Measurements from ENCODE around the gene BAZ2B.

Gene BAZ2B

GRCh38 chr2:159516241-159516758 is 100.0 kb downstream of the BAZ2B start:
- TF ChIP-seq Cebpa-rat (IDR thresholded peaks at IDR 0.05) = no peak
- peak overlapping the region; percentile 63 for H3K4me2 ChIP-seq
- H3K4me3 ChIP-seq = no peak overlapping the region
- H3K27ac ChIP-seq = no peak overlapping the region
- 0 out of 2 replicates have a peak, but pooled peaks cover 3% of the 10 kb centered on the region for H3K9me3 ChIP-seq
- no peak overlapping the region for H3K9ac ChIP-seq
- H3K27me3 ChIP-seq = no peaks in the 10 kb centered on the region
- H3K36me3 ChIP-seq = no peaks in the 10 kb centered on the region
- peaks cover 11% of the 10 kb centered on the region for H3K4me1 ChIP-seq
- H4K20me1 ChIP-seq = no peaks in the 10 kb centered on the region; the same call in 1 of the 2 replicates

GRCh38 chr2:159515441-159515840 is 100.9 kb downstream of the BAZ2B start:
- TF ChIP-seq Cebpa-rat (IDR thresholded peaks at IDR 0.05) = no peak
- H3K4me2 ChIP-seq = no peak overlapping the region
- H3K27me3 ChIP-seq = no peaks in the 10 kb centered on the region
- H3K4me1 ChIP-seq = peaks cover 11% of the 10 kb centered on the region
- no peak overlapping the region for H3K9ac ChIP-seq
- no peaks in the 10 kb centered on the region for H3K36me3 ChIP-seq
- no peak overlapping the region for H3K4me3 ChIP-seq
- no peak overlapping the region for H3K27ac ChIP-seq
- H3K9me3 ChIP-seq = 0 out of 2 replicates have a peak, but pooled peaks cover 3% of the 10 kb centered on the region
- H4K20me1 ChIP-seq = no peaks in the 10 kb centered on the region; the same call in 1 of the 2 replicates

GRCh38 chr2:159513745-159514144 is 102.6 kb downstream of the BAZ2B start:
- no peaks in the 10 kb centered on the region; the same call in 1 of the 2 replicates for H4K20me1 ChIP-seq
- H3K27ac ChIP-seq = no peak overlapping the region
- H3K36me3 ChIP-seq = no peaks in the 10 kb centered on the region
- H3K9ac ChIP-seq = no peak overlapping the region
- H3K4me3 ChIP-seq = no peak overlapping the region
- peaks cover 11% of the 10 kb centered on the region for H3K4me1 ChIP-seq
- no peaks in the 10 kb centered on the region for H3K27me3 ChIP-seq
- no peak overlapping the region for H3K4me2 ChIP-seq
- TF ChIP-seq Cebpa-rat (IDR thresholded peaks at IDR 0.05) = no peak
- no peaks in the 10 kb centered on the region for H3K9me3 ChIP-seq

- H3K27me3 ChIP-seq = no peaks in the 10 kb centered on the region
- no peaks in the 10 kb centered on the region; the same call in 1 of the 2 replicates for H4K20me1 ChIP-seq
- H3K9me3 ChIP-seq = no peaks in the 10 kb centered on the region
- no peaks in the 10 kb centered on the region for H3K36me3 ChIP-seq
- no peak overlapping the region for H3K27ac ChIP-seq
- no peak overlapping the region for H3K4me2 ChIP-seq
- H3K4me1 ChIP-seq = no peaks in the 10 kb centered on the region; the same call in 1 of the 2 replicates
- H3K4me3 ChIP-seq = no peak overlapping the region
- TF ChIP-seq Cebpa-rat (IDR thresholded peaks at IDR 0.05) = no peak
- H3K9ac ChIP-seq = no peak overlapping the region
Observed at GRCh38 chr2:159508140-159508539, 108.2 kb downstream of the BAZ2B start.

GRCh38 chr2:159506764-159507440 is 109.4 kb downstream of the BAZ2B start:
- H3K27ac ChIP-seq = no peak overlapping the region
- no peaks in the 10 kb centered on the region for H3K36me3 ChIP-seq
- no peak overlapping the region for H3K4me2 ChIP-seq
- TF ChIP-seq Cebpa-rat (IDR thresholded peaks at IDR 0.05) = no peak
- no peaks in the 10 kb centered on the region for H3K27me3 ChIP-seq
- H3K4me3 ChIP-seq = no peak overlapping the region
- H3K9ac ChIP-seq = no peak overlapping the region
- H3K9me3 ChIP-seq = no peaks in the 10 kb centered on the region
- H3K4me1 ChIP-seq = no peaks in the 10 kb centered on the region; the same call in 1 of the 2 replicates
- no peaks in the 10 kb centered on the region; the same call in 1 of the 2 replicates for H4K20me1 ChIP-seq

- Histone ChIP-seq H3K4me1 (no peaks in the 10 kb centered on the region; the same call in 1 of the 2 replicates), H3K27me3 (no peaks in the 10 kb centered on the region), H3K4me3 (no peak overlapping the region), H3K9ac (no peak overlapping the region), H3K27ac (no peak overlapping the region), H4K20me1 (no peaks in the 10 kb centered on the region; the same call in 1 of the 2 replicates), H3K4me2 (no peak overlapping the region), H3K36me3 (no peaks in the 10 kb centered on the region), H3K9me3 (no peaks in the 10 kb centered on the region)
- TF ChIP-seq Cebpa-rat (IDR thresholded peaks at IDR 0.05) = no peak
Observed at GRCh38 chr2:159506202-159506601, 110.1 kb downstream of the BAZ2B start.

- H4K20me1 ChIP-seq = no peaks in the 10 kb centered on the region; the same call in 1 of the 2 replicates
- no peak overlapping the region for H3K27ac ChIP-seq
- peaks cover 5% of the 10 kb centered on the region; the same call in 1 of the 2 replicates for H3K36me3 ChIP-seq
- no peaks in the 10 kb centered on the region; the same call in 1 of the 2 replicates for H3K4me1 ChIP-seq
- H3K9me3 ChIP-seq = peaks cover 6% of the 10 kb centered on the region
- TF ChIP-seq Cebpa-rat (IDR thresholded peaks at IDR 0.05) = no peak
- H3K27me3 ChIP-seq = no peaks in the 10 kb centered on the region
- no peak overlapping the region for H3K9ac ChIP-seq
- no peak overlapping the region for H3K4me2 ChIP-seq
- H3K4me3 ChIP-seq = no peak overlapping the region
Observed at GRCh38 chr2:159505196-159505595, 111.2 kb downstream of the BAZ2B start.

- H3K27ac ChIP-seq = no peak overlapping the region
- no peaks in the 10 kb centered on the region for H3K27me3 ChIP-seq
- H3K4me1 ChIP-seq = peaks cover 6% of the 10 kb centered on the region
- no peak overlapping the region for H3K4me2 ChIP-seq
- H3K9me3 ChIP-seq = peaks cover 16% of the 10 kb centered on the region
- TF ChIP-seq Cebpa-rat (IDR thresholded peaks at IDR 0.05) = no peak
- H3K4me3 ChIP-seq = no peak overlapping the region
- no peaks in the 10 kb centered on the region; the same call in 1 of the 2 replicates for H4K20me1 ChIP-seq
- H3K36me3 ChIP-seq = peaks cover 13% of the 10 kb centered on the region
- H3K9ac ChIP-seq = no peak overlapping the region
Observed at GRCh38 chr2:159501743-159502142, 114.6 kb downstream of the BAZ2B start.

- Histone ChIP-seq H3K4me2 (no peak overlapping the region), H3K36me3 (peaks cover 17% of the 10 kb centered on the region), H3K4me1 (peaks cover 6% of the 10 kb centered on the region), H3K27me3 (no peaks in the 10 kb centered on the region), H3K9ac (no peak overlapping the region), H3K27ac (no peak overlapping the region), H3K4me3 (no peak overlapping the region), H4K20me1 (no peaks in the 10 kb centered on the region), H3K9me3 (peaks cover 21% of the 10 kb centered on the region)
- TF ChIP-seq Cebpa-rat (IDR thresholded peaks at IDR 0.05) = no peak
Observed at GRCh38 chr2:159497847-159498246, 118.5 kb downstream of the BAZ2B start.

- no peaks in the 10 kb centered on the region for H4K20me1 ChIP-seq
- peaks cover 21% of the 10 kb centered on the region for H3K9me3 ChIP-seq
- H3K36me3 ChIP-seq = peaks cover 17% of the 10 kb centered on the region
- no peak for TF ChIP-seq Cebpa-rat (IDR thresholded peaks at IDR 0.05)
- no peak overlapping the region for H3K9ac ChIP-seq
- no peak overlapping the region for H3K27ac ChIP-seq
- H3K4me1 ChIP-seq = peaks cover 6% of the 10 kb centered on the region
- H3K4me2 ChIP-seq = peak overlapping the region; percentile 8; the same call in 1 of the 2 replicates
- H3K27me3 ChIP-seq = no peaks in the 10 kb centered on the region
- H3K4me3 ChIP-seq = no peak overlapping the region
Observed at GRCh38 chr2:159497256-159497655, 119.1 kb downstream of the BAZ2B start.
